ENCODE data around the gene ABLIM1.

ABLIM1 gene

DNA sequence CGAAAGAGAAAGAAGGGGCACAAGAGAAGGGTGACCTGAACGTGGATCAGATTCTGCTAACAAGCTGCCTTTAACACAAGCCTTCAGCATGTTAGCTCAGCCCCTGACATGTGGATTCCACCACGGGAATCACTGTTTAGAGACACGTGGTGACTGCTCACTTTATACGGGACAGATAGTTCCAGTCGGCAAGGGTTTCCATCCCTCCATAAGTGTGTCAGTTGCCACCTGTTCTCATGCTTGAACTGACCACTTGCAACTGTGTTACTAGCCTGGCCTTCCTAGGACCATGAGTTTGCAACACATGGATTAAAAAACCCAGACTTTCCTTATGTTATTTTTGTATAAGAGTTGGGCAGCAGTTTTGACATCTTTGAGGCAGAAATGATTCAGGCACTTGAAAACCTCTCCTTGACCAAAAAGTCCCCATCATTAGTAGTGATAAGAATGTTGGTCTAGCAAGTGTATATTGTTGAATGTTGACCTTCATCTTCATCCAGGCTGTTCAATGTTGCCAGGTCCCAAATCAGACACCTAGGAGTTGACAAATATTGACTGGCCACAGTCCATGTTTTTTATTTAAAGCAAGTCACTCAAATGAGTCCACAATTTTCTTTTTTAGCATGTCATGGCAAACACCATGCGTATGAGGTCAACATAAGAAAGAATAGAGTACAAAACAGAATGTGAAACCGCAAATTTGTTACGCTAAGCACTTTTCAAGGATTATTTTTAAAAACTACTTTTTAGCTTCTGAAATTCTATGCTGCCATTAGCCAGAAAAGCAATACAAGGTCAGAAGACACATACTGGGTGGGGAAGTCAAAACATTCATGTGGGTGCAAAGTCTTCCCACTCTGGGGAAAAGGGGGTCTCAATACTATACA lies 101.6 kb downstream of the ABLIM1 start:
- 93% methylated on average over 9 of the region's 9 CpGs for WGBS
- no peaks in the 10 kb centered on the region for H3K4me1 ChIP-seq (ENCODE audit: insufficient read depth, low read length)
- H3K27ac ChIP-seq (ENCODE audit: low read depth, low read length): no peak overlapping the region
- H3K9me3 ChIP-seq (ENCODE audit: insufficient read depth, low read depth, low read length): peaks cover 22% of the 10 kb centered on the region
- H3K27me3 ChIP-seq (ENCODE audit: insufficient read depth, low read length): no peaks in the 10 kb centered on the region
- no peak overlapping the region for H3K9ac ChIP-seq (ENCODE audit: low read depth, low read length)
- H3K4me3 ChIP-seq (ENCODE audit: low read length): no peak overlapping the region
- no peaks in the 10 kb centered on the region for H3K36me3 ChIP-seq (ENCODE audit: insufficient read depth, low read length)

DNA sequence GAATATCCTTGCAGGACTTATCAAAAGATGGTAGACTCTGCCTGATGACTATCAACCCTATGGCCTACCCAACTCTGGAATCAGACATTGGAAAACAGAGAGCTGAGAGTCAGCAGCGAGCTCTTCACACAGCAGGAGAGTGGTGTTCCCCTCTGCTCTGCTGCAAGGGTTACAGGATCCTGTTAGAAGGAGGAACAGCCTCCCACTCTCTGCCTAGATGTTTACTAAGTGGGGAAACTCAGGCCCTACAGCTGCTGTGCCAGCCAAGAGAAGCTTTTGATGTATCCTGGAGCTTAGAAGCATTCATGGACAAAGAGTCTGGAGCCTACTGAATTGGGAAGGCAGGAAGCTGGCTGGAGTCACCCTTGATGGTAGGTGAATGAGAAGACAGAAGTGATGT lies 104.6 kb downstream of the ABLIM1 start:
- Histone ChIP-seq H3K4me1 (ENCODE audit: insufficient read depth, low read length) (no peaks in the 10 kb centered on the region), H3K36me3 (ENCODE audit: insufficient read depth, low read length) (no peaks in the 10 kb centered on the region), H3K27ac (ENCODE audit: low read depth, low read length) (no peak overlapping the region), H3K9me3 (ENCODE audit: insufficient read depth, low read depth, low read length) (peaks cover 16% of the 10 kb centered on the region), H3K9ac (ENCODE audit: low read depth, low read length) (no peak overlapping the region), H3K4me3 (ENCODE audit: low read length) (no peak overlapping the region), H3K27me3 (ENCODE audit: insufficient read depth, low read length) (no peaks in the 10 kb centered on the region)
- 85% methylated on average over 1 of the region's 1 CpG for WGBS

DNA sequence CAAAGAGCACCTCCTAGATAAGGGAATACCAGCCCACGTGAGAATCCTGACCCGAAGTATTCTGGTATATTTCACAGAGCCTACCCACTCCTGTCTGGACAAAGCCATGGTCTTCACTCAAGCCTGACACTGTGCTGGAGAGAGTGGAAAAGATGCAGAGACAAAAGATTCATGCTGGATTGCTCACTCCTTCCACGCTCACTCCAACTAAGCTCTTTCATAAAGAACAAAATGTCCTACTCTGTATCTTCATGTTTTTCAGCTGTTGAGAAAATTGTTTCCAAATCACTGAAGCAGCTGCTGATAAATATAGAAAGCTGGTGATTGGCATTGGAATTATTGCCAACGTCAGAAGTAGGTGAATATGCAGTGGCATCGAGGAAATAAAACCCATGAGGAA lies 106.0 kb downstream of the ABLIM1 start:
- Histone ChIP-seq H3K4me1 (ENCODE audit: insufficient read depth, low read length) (no peaks in the 10 kb centered on the region), H3K9me3 (ENCODE audit: insufficient read depth, low read depth, low read length) (0 out of 2 replicates have a peak, but pooled peaks cover 2% of the 10 kb centered on the region), H3K4me3 (ENCODE audit: low read length) (no peak overlapping the region), H3K27me3 (ENCODE audit: insufficient read depth, low read length) (no peaks in the 10 kb centered on the region), H3K36me3 (ENCODE audit: insufficient read depth, low read length) (no peaks in the 10 kb centered on the region), H3K27ac (ENCODE audit: low read depth, low read length) (no peak overlapping the region), H3K9ac (ENCODE audit: low read depth, low read length) (no peak overlapping the region)
- WGBS: 93% methylated on average over 5 of the region's 5 CpGs

DNA sequence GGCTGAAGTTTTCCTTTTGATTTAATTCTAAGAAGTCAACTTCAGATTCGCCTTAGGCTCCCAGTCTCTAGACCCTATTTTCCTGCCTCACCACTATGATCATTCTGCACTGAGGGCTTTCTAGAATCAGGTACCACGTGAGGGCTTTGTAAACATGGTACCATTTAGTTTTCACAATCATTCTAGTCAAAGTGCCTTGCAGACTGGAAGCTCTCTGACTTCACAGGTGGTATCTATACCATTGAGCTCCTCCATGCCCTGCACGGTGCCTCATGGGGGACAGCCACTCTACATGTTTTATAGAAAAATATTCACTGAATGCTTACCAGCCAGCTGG lies 106.5 kb downstream of the ABLIM1 start:
- no peak overlapping the region for H3K9ac ChIP-seq (ENCODE audit: low read depth, low read length)
- no peaks in the 10 kb centered on the region for H3K36me3 ChIP-seq (ENCODE audit: insufficient read depth, low read length)
- H3K4me1 ChIP-seq (ENCODE audit: insufficient read depth, low read length): no peaks in the 10 kb centered on the region
- H3K4me3 ChIP-seq (ENCODE audit: low read length): no peak overlapping the region
- H3K27ac ChIP-seq (ENCODE audit: low read depth, low read length): no peak overlapping the region
- no peaks in the 10 kb centered on the region for H3K27me3 ChIP-seq (ENCODE audit: insufficient read depth, low read length)
- no peaks in the 10 kb centered on the region for H3K9me3 ChIP-seq (ENCODE audit: insufficient read depth, low read depth, low read length)
- 96% methylated on average over 3 of the region's 3 CpGs for WGBS

DNA sequence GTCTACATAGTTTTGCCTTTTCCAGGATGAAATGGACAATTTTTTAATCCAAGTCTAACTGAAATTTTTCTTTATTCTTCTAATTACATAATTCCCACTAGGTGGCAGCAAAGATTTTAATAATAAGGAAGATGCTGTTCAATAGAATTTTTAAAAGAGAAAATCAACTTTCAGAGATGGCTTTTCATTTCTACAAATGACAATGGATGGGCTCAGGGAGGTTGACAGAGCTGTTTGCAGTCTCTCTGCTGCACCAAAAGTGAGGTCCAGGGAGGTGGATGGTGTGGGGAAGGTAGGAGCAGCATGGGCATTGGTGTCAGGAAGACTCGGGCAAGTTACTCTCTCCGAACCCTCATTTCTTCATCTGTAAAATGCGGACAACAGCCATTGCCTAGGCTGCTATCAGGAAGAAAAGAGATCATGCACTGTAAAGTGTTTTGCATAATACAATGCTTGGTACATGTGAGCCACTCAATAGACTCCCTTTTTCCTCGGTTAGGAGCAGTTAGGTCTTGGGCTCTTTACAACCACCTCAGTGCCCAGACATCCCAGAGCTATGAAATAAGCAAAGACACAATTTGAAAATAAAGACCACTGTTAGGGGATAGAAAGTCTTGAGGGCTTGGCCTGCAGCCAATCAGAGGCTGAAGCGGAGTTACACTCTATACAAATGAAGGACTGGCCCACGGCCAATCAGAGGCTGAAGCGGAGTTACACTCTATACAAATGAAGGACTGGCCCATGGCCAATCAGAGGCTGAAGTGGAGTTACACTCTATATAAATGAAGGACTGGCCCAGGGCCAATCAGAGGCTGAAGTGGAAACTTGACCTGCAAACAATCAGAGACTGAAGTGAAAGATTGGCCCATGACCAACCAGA lies 107.1 kb downstream of the ABLIM1 start:
- H3K9me3 ChIP-seq (ENCODE audit: insufficient read depth, low read depth, low read length): no peaks in the 10 kb centered on the region
- 94% methylated on average over 7 of the region's 7 CpGs for WGBS
- H3K4me3 ChIP-seq (ENCODE audit: low read length): no peak overlapping the region
- no peak overlapping the region for H3K27ac ChIP-seq (ENCODE audit: low read depth, low read length)
- no peaks in the 10 kb centered on the region for H3K36me3 ChIP-seq (ENCODE audit: insufficient read depth, low read length)
- H3K4me1 ChIP-seq (ENCODE audit: insufficient read depth, low read length): no peaks in the 10 kb centered on the region
- H3K27me3 ChIP-seq (ENCODE audit: insufficient read depth, low read length): no peaks in the 10 kb centered on the region
- H3K9ac ChIP-seq (ENCODE audit: low read depth, low read length): no peak overlapping the region

DNA sequence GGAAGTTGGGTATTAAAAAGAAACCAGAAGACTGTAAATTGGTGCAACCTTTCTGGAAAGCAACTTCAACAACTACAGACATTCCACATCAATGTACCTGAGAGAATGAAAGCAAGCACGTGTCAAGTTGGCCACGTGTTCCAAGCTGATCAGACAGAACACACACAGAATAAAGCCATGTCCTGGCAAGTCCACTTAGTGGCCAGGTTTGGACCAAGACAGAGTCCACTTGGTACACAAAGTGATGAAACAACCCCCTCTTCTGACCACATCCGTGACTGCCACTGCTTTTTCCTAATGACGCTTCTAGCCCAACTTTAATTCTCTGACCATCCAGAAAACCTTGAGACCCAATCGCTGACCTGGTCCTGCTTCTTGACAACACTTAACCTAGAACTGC lies 109.4 kb downstream of the ABLIM1 start:
- Histone ChIP-seq H3K4me3 (ENCODE audit: low read length) (no peak overlapping the region), H3K36me3 (ENCODE audit: insufficient read depth, low read length) (no peaks in the 10 kb centered on the region), H3K27ac (ENCODE audit: low read depth, low read length) (no peak overlapping the region), H3K9ac (ENCODE audit: low read depth, low read length) (no peak overlapping the region), H3K4me1 (ENCODE audit: insufficient read depth, low read length) (no peaks in the 10 kb centered on the region), H3K9me3 (ENCODE audit: insufficient read depth, low read depth, low read length) (no peaks in the 10 kb centered on the region), H3K27me3 (ENCODE audit: insufficient read depth, low read length) (no peaks in the 10 kb centered on the region)
- 69% methylated on average over 5 of the region's 5 CpGs for WGBS

DNA sequence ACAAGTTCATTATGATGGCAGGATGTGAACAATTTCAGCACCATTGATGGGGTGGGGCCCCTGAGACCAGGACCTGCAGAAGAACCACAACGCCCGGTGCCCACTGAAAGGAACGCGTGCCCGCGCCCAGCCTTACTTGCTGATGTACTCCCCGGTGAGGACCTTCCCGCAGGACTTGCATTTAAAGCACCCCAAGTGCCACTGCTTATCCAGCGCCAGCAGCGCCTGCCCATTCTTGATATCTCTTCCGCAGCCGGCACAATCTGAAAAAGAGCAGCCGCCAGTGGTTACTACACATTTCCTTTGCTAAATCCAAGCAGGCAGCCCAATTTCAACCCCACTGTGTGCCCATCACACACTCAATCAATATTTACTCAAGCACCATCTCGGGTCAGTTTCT lies 110.6 kb downstream of the ABLIM1 start:
- H3K27ac ChIP-seq (ENCODE audit: low read depth, low read length): no peak overlapping the region

DNA sequence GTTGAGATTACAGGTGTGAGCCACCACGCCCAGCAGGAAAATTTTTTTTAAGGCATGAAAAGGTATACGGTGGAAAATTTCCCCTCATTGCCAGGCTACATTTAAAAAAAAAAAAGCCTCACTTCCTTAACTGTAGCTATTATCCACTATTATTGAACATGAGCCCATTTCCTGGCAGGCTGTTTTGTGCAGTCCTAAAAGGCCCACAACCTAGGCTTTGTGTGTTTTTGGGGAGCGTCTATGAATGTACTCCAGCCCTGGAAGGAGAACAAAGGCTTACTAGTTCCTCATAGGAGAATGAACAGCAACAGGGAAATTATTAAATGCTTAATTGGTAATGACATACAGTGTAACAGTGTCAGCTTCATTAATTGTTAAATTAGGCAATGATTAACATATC lies 111.0 kb downstream of the ABLIM1 start:
- Histone ChIP-seq H3K27me3 (ENCODE audit: insufficient read depth, low read length) (no peaks in the 10 kb centered on the region), H3K4me3 (ENCODE audit: low read length) (no peak overlapping the region), H3K27ac (ENCODE audit: low read depth, low read length) (no peak overlapping the region), H3K36me3 (ENCODE audit: insufficient read depth, low read length) (no peaks in the 10 kb centered on the region), H3K4me1 (ENCODE audit: insufficient read depth, low read length) (no peaks in the 10 kb centered on the region), H3K9ac (ENCODE audit: low read depth, low read length) (no peak overlapping the region), H3K9me3 (ENCODE audit: insufficient read depth, low read depth, low read length) (no peaks in the 10 kb centered on the region)
- WGBS: 89% methylated on average over 3 of the region's 3 CpGs

More for the DNA sequence above, 110.6 kb downstream of the ABLIM1 start:
- Histone ChIP-seq H3K4me1 (ENCODE audit: insufficient read depth, low read length) (no peaks in the 10 kb centered on the region), H3K9me3 (ENCODE audit: insufficient read depth, low read depth, low read length) (no peaks in the 10 kb centered on the region), H3K9ac (ENCODE audit: low read depth, low read length) (no peak overlapping the region), H3K27me3 (ENCODE audit: insufficient read depth, low read length) (no peaks in the 10 kb centered on the region), H3K4me3 (ENCODE audit: low read length) (no peak overlapping the region), H3K36me3 (ENCODE audit: insufficient read depth, low read length) (no peaks in the 10 kb centered on the region)
- WGBS: 94% methylated on average over 14 of the region's 14 CpGs

DNA sequence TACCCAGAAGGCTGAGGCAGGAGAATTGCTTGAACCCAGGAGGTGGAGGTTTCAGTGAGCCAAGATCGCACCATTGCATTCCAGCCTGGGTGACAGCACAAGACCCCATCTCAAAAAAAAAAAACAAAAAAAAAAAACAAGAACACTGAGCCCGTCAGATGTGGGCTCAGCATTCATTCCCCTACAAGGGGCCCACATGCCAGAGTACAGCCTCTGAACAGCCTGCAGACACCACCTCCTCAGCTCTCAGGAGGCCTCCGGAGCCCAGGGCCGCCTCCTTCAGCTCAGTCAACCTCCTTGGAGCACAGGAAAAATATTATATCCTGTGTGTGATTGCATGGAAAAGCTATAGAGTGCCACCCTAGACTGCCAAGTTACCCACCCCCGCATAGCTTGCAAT lies 112.3 kb downstream of the ABLIM1 start:
- no peak overlapping the region for H3K4me3 ChIP-seq (ENCODE audit: low read length)
- no peaks in the 10 kb centered on the region for H3K9me3 ChIP-seq (ENCODE audit: insufficient read depth, low read depth, low read length)
- no peak overlapping the region for H3K9ac ChIP-seq (ENCODE audit: low read depth, low read length)
- no peaks in the 10 kb centered on the region for H3K27me3 ChIP-seq (ENCODE audit: insufficient read depth, low read length)
- 95% methylated on average over 5 of the region's 5 CpGs for WGBS
- H3K27ac ChIP-seq (ENCODE audit: low read depth, low read length): no peak overlapping the region
- H3K4me1 ChIP-seq (ENCODE audit: insufficient read depth, low read length): no peaks in the 10 kb centered on the region
- H3K36me3 ChIP-seq (ENCODE audit: insufficient read depth, low read length): no peaks in the 10 kb centered on the region

DNA sequence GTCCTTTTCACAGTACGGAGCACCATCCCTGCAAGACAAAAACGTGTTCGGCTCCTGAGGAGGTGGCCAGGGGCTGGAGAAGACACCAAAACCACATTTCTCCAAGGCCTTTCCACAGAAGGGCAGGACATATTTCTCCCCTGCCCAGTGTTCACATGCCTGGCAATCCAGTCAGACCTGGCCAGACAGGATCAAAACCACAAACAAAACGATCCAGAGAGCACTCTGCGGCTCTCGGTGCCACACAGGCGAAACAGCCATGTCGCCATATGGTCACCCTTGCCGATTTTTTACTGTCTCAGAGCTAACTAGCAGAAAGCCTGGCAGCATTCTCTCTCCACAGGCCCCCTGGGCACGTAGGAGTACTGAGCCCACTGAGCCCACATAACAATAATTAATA lies 113.0 kb downstream of the ABLIM1 start:
- WGBS: 94% methylated on average over 10 of the region's 10 CpGs
- Histone ChIP-seq H3K27me3 (ENCODE audit: insufficient read depth, low read length) (peaks cover 4% of the 10 kb centered on the region), H3K4me1 (ENCODE audit: insufficient read depth, low read length) (peaks cover 2% of the 10 kb centered on the region; the same call in 1 of the 2 replicates), H3K4me3 (ENCODE audit: low read length) (no peak overlapping the region), H3K9me3 (ENCODE audit: insufficient read depth, low read depth, low read length) (no peaks in the 10 kb centered on the region), H3K36me3 (ENCODE audit: insufficient read depth, low read length) (no peaks in the 10 kb centered on the region), H3K9ac (ENCODE audit: low read depth, low read length) (no peak overlapping the region), H3K27ac (ENCODE audit: low read depth, low read length) (no peak overlapping the region)

DNA sequence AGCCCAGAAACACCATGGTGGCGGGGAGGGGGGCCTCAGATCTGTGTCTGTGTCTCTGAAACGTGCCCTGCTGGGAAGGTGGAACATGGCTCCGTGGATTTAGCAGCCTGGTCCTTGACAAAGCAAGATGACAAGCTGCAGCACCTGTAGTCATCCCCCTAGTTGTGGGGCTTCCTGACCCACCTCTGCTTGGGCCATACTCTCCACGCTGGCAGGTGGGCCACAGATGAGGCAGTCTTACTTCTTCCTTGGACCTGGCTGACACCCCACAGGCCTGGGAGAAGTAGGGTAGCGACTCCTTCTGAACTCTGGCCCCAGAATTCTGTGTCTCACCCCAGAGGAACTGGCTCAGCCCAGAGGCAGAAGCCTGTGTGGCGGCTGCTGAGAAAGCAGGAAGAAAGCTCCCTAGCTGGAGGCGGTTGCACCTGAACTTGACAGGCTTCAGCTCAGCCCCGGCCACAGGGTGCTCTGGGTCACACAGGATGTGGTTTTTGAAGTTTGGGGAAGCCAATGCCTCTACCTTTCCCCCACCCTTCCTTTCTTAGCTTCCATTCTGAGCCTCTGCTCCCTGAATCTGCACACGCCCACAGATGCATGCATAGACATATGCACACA lies 113.9 kb downstream of the ABLIM1 start:
- Histone ChIP-seq H3K4me1 (ENCODE audit: insufficient read depth, low read length) (peaks cover 10% of the 10 kb centered on the region), H3K36me3 (ENCODE audit: insufficient read depth, low read length) (no peaks in the 10 kb centered on the region), H3K27ac (ENCODE audit: low read depth, low read length) (no peak overlapping the region), H3K9ac (ENCODE audit: low read depth, low read length) (no peak overlapping the region), H3K4me3 (ENCODE audit: low read length) (no peak overlapping the region), H3K27me3 (ENCODE audit: insufficient read depth, low read length) (peaks cover 4% of the 10 kb centered on the region), H3K9me3 (ENCODE audit: insufficient read depth, low read depth, low read length) (no peaks in the 10 kb centered on the region)
- 84% methylated on average over 9 of the region's 9 CpGs for WGBS
